Left kidney (tissue), 2 donors: Measurements from ENCODE around the gene MAGIX. TPM values are rescaled to one million over a fixed set of nuclear protein-coding genes. Genes with fewer than 3 reads are reported as not detected.

Experiments
- DNase-seq: peaks from one replicate; pipeline ENCODE4 v3.0.0-alpha.2; 2013
- polyA plus RNA-seq: library from polyadenylated mRNA; unstranded; fragments of 120-200 nt; gene quantifications from one replicate; pipeline ENCODE4 v1.2.1, GENCODE V29; 2013; ENCODE audit not compliant: insufficient read length

The MAGIX gene
- polyA plus RNA-seq, 1 donor = 4.3 TPM

DNA sequence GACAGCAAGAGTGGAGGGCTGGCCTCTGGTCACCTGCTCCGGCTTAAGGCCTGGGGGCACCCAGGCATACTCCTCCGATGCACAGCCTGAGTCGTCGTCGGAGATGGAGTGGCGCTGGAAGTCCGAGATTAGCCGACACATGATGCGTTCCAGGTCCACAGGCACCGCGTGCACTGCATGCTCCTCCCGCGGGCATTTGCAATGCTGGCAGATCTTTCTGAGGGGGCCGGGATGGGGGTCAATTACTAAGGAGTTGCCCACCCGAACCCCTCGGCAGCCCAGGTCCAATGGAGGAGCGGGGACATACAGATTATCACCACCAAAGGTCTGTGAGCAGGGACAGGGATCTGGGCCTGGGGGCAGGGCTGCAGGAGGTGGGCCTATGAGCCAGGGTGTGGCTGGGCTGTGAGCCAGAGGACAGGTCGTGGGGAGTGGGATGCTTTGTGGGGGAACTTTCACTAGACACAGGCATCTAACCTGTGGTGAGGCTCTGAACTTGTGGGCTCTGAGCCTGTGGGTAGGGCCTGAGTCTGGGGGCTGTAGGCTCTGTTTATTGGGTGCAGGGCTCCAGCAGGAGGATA lies 21.2 kb downstream of the MAGIX start:
- no peak for DNase-seq

GRCh38 chrX:49184294-49185281 lies 22.0 kb downstream of the MAGIX start:
- DNase-seq = peak; percentile 89

GRCh38 chrX:49186125-49187027 lies 23.8 kb downstream of the MAGIX start, which contains the start of gene PRICKLE3:
TSS of gene PRICKLE3 (minus strand) at chrX:49186373. CDS start at chrX:49186297, 76 bp downstream.
- DNase-seq = no peak

DNA sequence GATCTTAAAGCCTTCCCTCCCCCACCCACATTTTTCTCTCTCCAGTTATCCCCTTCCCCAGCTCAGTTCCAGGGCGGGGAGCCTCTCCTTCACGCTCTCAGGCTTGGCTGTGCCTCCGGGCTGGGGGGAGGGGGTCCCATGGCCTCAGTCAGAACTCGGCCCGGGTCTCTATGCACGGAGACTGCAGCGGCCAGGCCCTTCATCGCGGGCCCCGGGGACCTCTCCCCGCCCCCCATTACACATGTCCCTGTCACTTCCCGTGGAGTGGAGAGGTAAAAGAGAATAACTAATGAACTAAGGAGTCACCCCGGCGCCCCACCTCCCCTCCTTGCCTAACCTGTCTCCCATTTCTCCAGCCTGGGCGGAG lies 24.5 kb downstream of the MAGIX start:
- DNase-seq = no peak

GRCh38 chrX:49187526-49187925 lies 25.0 kb downstream of the MAGIX start:
- no peak for DNase-seq

DNA sequence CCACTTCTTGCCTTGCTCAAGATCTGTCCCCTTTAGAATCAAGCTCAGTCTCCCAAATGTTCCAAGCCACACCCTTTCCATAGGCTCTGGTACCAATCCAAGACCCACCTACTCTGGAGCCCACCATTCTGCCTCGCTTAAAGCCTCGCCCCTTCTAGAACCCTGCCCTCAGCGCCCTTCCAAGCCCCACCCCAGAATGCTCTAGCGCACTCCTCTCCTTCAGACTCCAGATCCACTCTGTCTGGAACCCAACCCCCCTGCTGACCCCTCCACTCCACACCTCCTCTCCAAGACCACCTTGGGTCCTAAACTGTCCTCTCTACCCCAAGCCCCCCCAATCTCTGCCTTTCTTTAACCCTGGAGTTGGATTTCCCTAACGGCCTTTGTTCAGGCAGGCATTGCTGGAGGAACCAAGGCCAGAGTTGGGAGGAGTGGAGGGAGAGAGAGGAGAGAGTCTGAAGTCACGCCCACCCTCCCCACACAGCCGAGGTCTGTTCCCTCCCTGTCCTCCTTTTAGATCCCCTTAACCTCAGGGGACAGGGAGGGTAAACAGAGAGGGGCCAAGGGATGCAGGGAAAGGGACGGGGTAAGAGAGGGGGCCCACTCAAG lies 26.0 kb downstream of the MAGIX start:
- no peak for DNase-seq

DNA sequence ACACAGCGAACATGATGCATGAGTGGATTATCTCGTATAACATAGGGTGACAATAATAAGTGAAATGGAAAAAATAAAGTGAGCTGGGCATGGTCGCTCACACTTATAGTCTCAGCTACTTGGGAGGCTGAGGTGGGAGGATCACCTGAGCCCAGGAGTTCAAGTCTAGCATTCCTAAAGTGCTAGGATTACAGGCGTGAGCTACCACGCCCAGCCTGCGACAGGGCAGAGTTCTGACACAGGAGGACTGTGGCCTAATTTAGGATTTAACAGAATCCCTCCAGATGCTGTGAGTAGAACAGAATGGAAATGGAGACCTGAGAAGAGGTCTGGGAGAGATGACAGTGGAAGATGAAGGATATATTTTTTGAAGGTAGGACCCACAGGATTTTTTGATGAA lies 27.0 kb downstream of the MAGIX start:
- DNase-seq = no peak

- peak; percentile 94 for DNase-seq
Observed at GRCh38 chrX:49190821-49191573, 28.4 kb downstream of the MAGIX start.

DNA sequence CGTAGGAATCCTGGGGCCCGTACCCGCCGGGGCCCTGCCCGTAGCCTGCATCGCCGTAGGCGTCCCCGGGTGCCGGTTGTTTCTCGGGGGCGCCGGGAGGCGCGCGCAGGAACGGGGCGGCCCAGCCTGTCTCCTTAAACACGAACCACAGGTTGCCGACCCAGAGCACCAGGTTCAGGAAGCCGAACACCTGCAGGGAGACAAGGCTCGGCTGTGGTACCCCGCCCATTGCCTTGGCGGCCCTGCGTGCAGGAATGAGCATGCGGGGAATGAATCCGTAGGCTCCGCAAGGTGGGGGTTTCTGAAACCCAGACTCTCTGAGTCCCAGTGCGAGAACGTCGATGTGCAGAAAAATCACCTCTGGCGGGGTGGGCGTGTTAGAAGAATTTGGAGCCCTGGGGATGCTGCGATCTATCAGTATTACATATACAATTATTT lies 29.0 kb downstream of the MAGIX start:
- no peak for DNase-seq

GRCh38 chrX:49192722-49193328 lies 30.3 kb downstream of the MAGIX start:
- no peak for DNase-seq

DNA sequence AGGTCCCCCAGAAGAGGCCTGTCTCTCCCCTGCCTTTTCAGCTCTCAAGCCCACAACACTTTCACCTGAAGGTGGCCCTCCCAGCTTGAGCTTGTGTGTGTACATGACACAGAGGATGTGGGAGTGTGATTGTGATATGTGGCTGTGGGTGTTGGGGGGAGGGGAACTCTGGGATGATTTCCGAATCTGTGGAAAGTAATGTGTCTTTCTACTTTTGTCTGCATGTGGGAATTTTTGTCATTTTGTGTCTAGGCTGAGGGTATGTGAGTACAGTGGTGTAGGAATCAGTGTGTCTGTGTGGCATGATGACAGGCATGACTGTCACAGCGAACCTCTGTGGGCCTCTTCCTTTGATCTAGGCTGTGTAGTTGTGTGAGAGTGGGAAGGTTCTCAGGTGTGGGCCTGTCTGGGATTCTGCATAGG lies 31.0 kb downstream of the MAGIX start:
- no peak for DNase-seq

DNA sequence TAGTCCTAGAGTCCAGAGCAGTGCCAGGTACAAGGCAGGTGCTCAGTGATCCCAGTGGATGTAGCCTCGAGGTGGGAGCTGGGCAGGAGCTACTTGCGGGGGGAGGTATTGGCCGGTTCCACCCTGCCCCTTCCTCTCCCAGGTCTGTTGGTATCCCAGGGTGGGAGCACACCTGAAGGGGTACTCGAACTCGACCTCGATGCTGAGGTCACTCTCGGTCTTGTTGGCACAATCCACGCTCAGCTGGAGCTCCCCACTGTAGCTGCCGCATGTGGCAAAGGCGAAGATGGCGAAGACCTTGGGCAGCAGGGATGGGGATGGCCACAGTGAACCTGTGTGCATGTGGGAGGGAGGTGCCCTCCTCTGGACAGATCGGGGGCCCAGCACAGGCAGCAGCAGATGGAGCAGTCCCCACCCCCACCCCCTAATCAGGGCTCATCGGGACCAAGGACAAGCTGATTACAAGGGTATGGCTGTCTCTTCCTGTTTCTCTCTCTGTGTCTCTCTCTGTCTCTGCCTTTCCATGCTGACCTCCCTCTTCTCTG lies 35.1 kb downstream of the MAGIX start:
- DNase-seq = no peak

DNA sequence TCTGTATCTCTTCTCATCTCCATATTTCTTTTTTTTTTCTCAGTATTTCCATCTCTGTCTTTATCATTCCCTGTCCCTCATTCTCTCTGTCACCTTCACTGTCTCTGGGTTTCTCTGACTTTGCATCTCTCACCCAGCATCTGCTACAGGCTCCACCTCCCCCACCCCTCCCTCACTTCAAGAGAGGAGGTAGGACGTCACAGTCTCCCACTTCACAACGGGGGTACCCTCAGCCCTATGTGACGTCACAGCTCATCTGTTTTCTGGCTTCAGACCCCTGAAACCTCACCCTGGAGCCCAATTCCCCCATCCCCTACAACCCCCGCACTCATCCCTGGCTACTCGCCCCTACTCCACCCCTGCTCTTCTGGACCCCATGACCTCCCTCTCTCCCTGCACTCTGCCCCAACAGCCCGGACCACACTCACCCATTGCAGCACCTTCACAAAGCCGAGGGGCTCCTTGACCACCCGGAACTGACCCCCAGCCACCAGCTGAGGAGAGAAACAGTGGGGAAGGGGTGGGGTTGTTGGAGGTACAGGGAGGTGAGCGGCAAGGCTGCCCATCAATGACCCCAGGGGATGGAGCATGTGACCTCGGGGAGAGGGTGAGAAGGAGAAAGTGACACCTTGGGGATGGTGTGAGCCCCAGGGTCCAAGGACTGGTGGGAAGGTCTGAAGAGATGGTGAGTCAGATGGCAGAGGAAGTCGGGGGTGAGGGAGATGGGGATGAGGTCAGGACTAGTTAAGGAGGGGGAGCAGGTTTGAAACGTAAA lies 36.2 kb downstream of the MAGIX start:
- DNase-seq = no peak

- no peak for DNase-seq
Observed at GRCh38 chrX:49199315-49199595, 36.7 kb downstream of the MAGIX start.

- DNase-seq = peak; percentile 70
Observed at GRCh38 chrX:49199906-49200771, 37.6 kb downstream of the MAGIX start, which contains the start of gene SYP. TSS of gene SYP (minus strand) at chrX:49200193. CDS start at chrX:49200186, 7 bp downstream.

GRCh38 chrX:49202022-49202421 lies 39.5 kb downstream of the MAGIX start:
- DNase-seq = no peak

- no peak for DNase-seq
Observed at GRCh38 chrX:49203536-49203935, 41.0 kb downstream of the MAGIX start.

- DNase-seq = no peak
Observed at GRCh38 chrX:49204017-49204416, 41.5 kb downstream of the MAGIX start.

GRCh38 chrX:49204709-49205108 lies 42.2 kb downstream of the MAGIX start:
- DNase-seq = no peak
